HCT116 (cell line): ENCODE measurements around the gene TTC12. TPM values are rescaled to one million over a fixed set of nuclear protein-coding genes. Genes with fewer than 3 reads are reported as not detected.

Experiments used
- ATAC-seq: fragments of 200-7000 bp; cut with Tn5 transposase; 2 replicates; pipeline ENCODE4 v1.9.1; 2020; ENCODE audit warnings: mild to moderate bottlenecking, moderate library complexity
- BruUV-seq: library from RNA; stranded (reverse); fragments of 400-500 nt; replicated peaks from 2 replicates; lab custom pipeline; 2021; lab: Mats Ljungman, UMichigan
- CTCF ChIA-PET: fragments of 300-600 bp; sonication (Branson Sonifier 250); formaldehyde crosslinking; loops from one replicate; lab custom pipeline; 2021; ENCODE audit warnings: antibody characterized with exemption; lab: Charles Lee
- POLR2A ChIA-PET: fragments of 300-600, 350-600 bp; sonication (Branson Sonifier 250); formaldehyde crosslinking; loops from one replicate; lab custom pipeline; 2021; ENCODE audit warnings: antibody characterized with exemption; lab: Charles Lee
- RAD21 ChIA-PET, 2 experiments: fragments of 300-600 bp; sonication (Branson Sonifier 250); formaldehyde crosslinking; loops; one replicate each; lab custom pipeline; 2023; ENCODE audit warnings: low total read pairs in 2 of 2; ENCODE audit not compliant: uncharacterized antibody in 2 of 2, unreplicated experiment in 2 of 2, low non-redundant PET in 1 of 2; lab: Charles Lee
- DNase-seq: peaks from one replicate; pipeline ENCODE4 v3.0.0-alpha.2; 2010; ENCODE audit warnings: low read depth, low spot score
- H2AFZ ChIP-seq: fragments of 200-600 bp; shearing (Covaris generic), sonication (generic); 2 replicates; pipeline ENCODE4 v1.6.1; 2017; ENCODE audit warnings: low read depth, mixed run types, mixed read lengths, antibody characterized with exemption, low read length; ENCODE audit not compliant: poor library complexity, severe bottlenecking
- H3K27ac ChIP-seq: 2 replicates; pipeline ENCODE4 v1.5.1; 2012; ENCODE audit warnings: low read depth, low read length
- H3K27me3 ChIP-seq: fragments of 200-600 bp; sonication (generic); 2 replicates; pipeline ENCODE4 v1.6.1; 2016; ENCODE audit warnings: mixed run types, low read length, mixed read lengths; ENCODE audit not compliant: insufficient read depth
- H3K36me3 ChIP-seq, 2 experiments: fragments of 200-500 bp in 1 of 2; fragments of 200-600 bp in 1 of 2; sonication (Bioruptor generic) in 1 of 2; sonication (generic) in 1 of 2; 2 replicates each; pipeline versions ENCODE4 v1.5.1 to v1.6.1; 2014 to 2016; ENCODE audit warnings: low read length in 2 of 2, inconsistent platforms in 1 of 2, mixed read lengths in 1 of 2, mixed run types in 1 of 2; ENCODE audit not compliant: insufficient read depth in 2 of 2, control insufficient read depth in 1 of 2
- H3K4me1 ChIP-seq, 2 experiments: fragments of 200-600 bp in 1 of 2; sonication (generic) in 1 of 2; 2 replicates each; pipeline versions ENCODE4 v1.5.1 to v1.6.1; 2012 to 2017; ENCODE audit warnings: low read length in 2 of 2, inconsistent platforms in 1 of 2, mild to moderate bottlenecking in 1 of 2, mixed read lengths in 1 of 2, mixed run types in 1 of 2, moderate library complexity in 1 of 2; ENCODE audit not compliant: insufficient read depth in 2 of 2, control insufficient read depth in 1 of 2
- H3K4me2 ChIP-seq: fragments of 200-600 bp; sonication (generic); 2 replicates; pipeline ENCODE4 v1.6.1; 2017; ENCODE audit warnings: mixed run types, low read length, mixed read lengths
- H3K4me3 ChIP-seq, 2 experiments: fragments of 200-600 bp in 1 of 2; sonication (generic) in 1 of 2; replicated peaks in 1 of 2; 2 replicates each; pipeline ENCODE4 v1.5.1; 2011 to 2016; ENCODE audit warnings: low read length in 2 of 2, control low read depth in 1 of 2, low read depth in 1 of 2, mild to moderate bottlenecking in 1 of 2, mixed read lengths in 1 of 2, mixed run types in 1 of 2
- H3K79me2 ChIP-seq: fragments of 200-600 bp; sonication (generic); 2 replicates; pipeline ENCODE4 v1.6.1; 2017; ENCODE audit warnings: mild to moderate bottlenecking, mixed run types, low read length, moderate library complexity, mixed read lengths; ENCODE audit not compliant: insufficient read depth
- H3K9ac ChIP-seq: fragments of 200-600 bp; sonication (generic); 2 replicates; pipeline ENCODE4 v1.6.1; 2016; ENCODE audit warnings: low read length, mixed read lengths
- H3K9me2 ChIP-seq: fragments of 200-600 bp; sonication (generic), shearing (Covaris generic); 2 replicates; pipeline ENCODE4 v1.6.1; 2017; ENCODE audit warnings: mixed run types, mild to moderate bottlenecking, moderate library complexity; ENCODE audit not compliant: insufficient read depth
- H3K9me3 ChIP-seq, 2 experiments: fragments of 200-500 bp in 1 of 2; fragments of 200-600 bp in 1 of 2; sonication (Bioruptor generic) in 1 of 2; sonication (generic) in 1 of 2; 2 replicates each; pipeline ENCODE4 v1.6.1; 2014 to 2017; ENCODE audit warnings: low read length in 2 of 2, mixed read lengths in 2 of 2, inconsistent platforms in 1 of 2, low read depth in 1 of 2, mild to moderate bottlenecking in 1 of 2, mixed run types in 1 of 2, moderate library complexity in 1 of 2; ENCODE audit not compliant: control insufficient read depth in 1 of 2, insufficient read depth in 1 of 2
- H4K20me1 ChIP-seq: fragments of 200-600 bp; sonication (generic), shearing (Covaris generic); 2 replicates; pipeline ENCODE4 v1.6.1; 2017; ENCODE audit warnings: mixed run types, mild to moderate bottlenecking, moderate library complexity; ENCODE audit not compliant: insufficient read depth
- CBX3 ChIP-seq: IDR thresholded peaks from 2 replicates; pipeline ENCODE4 v1.6.1; 2012; ENCODE audit warnings: low read depth
- CTCF ChIP-seq, 3 experiments: fragments of 200-600 bp in 1 of 3; sonication (generic) in 1 of 3; IDR thresholded peaks in 2 of 3; conservative IDR thresholded peaks in 1 of 3; 2 replicates each; pipeline ENCODE4 v1.5.1; 2012 to 2017; ENCODE audit warnings: low read depth in 2 of 3, low read length in 2 of 3, antibody characterized with exemption in 1 of 3, borderline replicate concordance in 1 of 3, control low read depth in 1 of 3, mild to moderate bottlenecking in 1 of 3, mixed read lengths in 1 of 3, mixed run types in 1 of 3, moderate library complexity in 1 of 3; ENCODE audit not compliant: insufficient read depth in 1 of 3
- EGR1 ChIP-seq: IDR thresholded peaks from 2 replicates; pipeline ENCODE4 v1.6.1; 2012; ENCODE audit warnings: low read depth
- ELF1 ChIP-seq: IDR thresholded peaks from 2 replicates; pipeline ENCODE4 v1.6.1; 2012; ENCODE audit warnings: low read depth, borderline replicate concordance
- EZH2 ChIP-seq: fragments of 200-600 bp; sonication (generic); IDR thresholded peaks from 2 replicates; pipeline ENCODE4 v1.6.1; 2017; ENCODE audit warnings: antibody characterized with exemption, mixed run types
- EZH2phosphoT487 ChIP-seq: fragments of 200-600 bp; IDR thresholded peaks from 2 replicates; pipeline ENCODE4 v1.6.1; 2018; ENCODE audit warnings: antibody characterized with exemption, borderline replicate concordance
- JUND ChIP-seq: IDR thresholded peaks from 2 replicates; pipeline ENCODE4 v1.6.1; 2012
- POLR2AphosphoS5 ChIP-seq: IDR thresholded peaks from 2 replicates; pipeline ENCODE4 v1.6.1; 2011; ENCODE audit warnings: mild to moderate bottlenecking, low read depth, low read length, moderate library complexity
- SIN3A ChIP-seq: IDR thresholded peaks from 2 replicates; pipeline ENCODE4 v1.6.1; 2012; ENCODE audit warnings: low read depth
- SRF ChIP-seq: IDR thresholded peaks from 2 replicates; pipeline ENCODE4 v1.6.1; 2012; ENCODE audit warnings: low read depth
- TCF7L2 ChIP-seq: IDR thresholded peaks from 2 replicates; pipeline ENCODE4 v1.7.0; 2011; ENCODE audit warnings: borderline replicate concordance, inconsistent platforms; ENCODE audit not compliant: insufficient read depth, insufficient read length; ENCODE audit errors: extremely low read depth
- YY1 ChIP-seq: IDR thresholded peaks from 2 replicates; pipeline ENCODE4 v1.6.1; 2011; ENCODE audit warnings: low read length, low read depth, moderate library complexity, mild to moderate bottlenecking; ENCODE audit not compliant: insufficient replicate concordance; ENCODE audit errors: extremely low read depth
- ZBTB33 ChIP-seq: IDR thresholded peaks from 2 replicates; pipeline ENCODE4 v1.6.1; 2011; ENCODE audit warnings: mild to moderate bottlenecking, low read length, moderate library complexity; ENCODE audit not compliant: insufficient replicate concordance; ENCODE audit errors: extremely low read depth
- ZFX ChIP-seq: fragments of 450-650 bp; IDR thresholded peaks from 2 replicates; pipeline ENCODE4 v1.6.1; 2017
- ZNF274 ChIP-seq: fragments of 200-500 bp; sonication (Bioruptor generic); IDR thresholded peaks from 2 replicates; pipeline ENCODE4 v1.6.1; 2014; ENCODE audit warnings: mild to moderate bottlenecking, low read depth, low read length, inconsistent platforms
- intact Hi-C: fragments of 100-400 bp; cut with micrococcal nuclease; formaldehyde crosslinking; loops from 2 replicates; pipeline ENCODE4 v1.10.0; 2022
- total RNA-seq: library from RNA; stranded (reverse); gene quantifications from one replicate; pipeline ENCODE4 v1.2.1, GENCODE V29; 2021; ENCODE audit not compliant: unreplicated experiment

The TTC12 gene
- total RNA-seq, 1 experiment from 2014 or later: 12.6 TPM

- Histone ChIP-seq H3K79me2 (no peaks in the 10 kb centered on the region), H3K4me2 (no peak overlapping the region), H3K27ac (no peak overlapping the region), H3K4me3 (no peak overlapping the region), H4K20me1 (no peaks in the 10 kb centered on the region), H3K36me3 (peaks cover 0 to 4% of the 10 kb centered on the region in 2 experiments; a peak in 1 of 4 replicates), H3K4me1 (no peaks in the 10 kb centered on the region), H3K27me3 (no peaks in the 10 kb centered on the region), H3K9me2 (no peaks in the 10 kb centered on the region), H3K9me3 (no peaks in the 10 kb centered on the region), H3K9ac (no peak overlapping the region), H2AFZ (no peak overlapping the region)
- BruUV-seq: no TSS peak
- no peak for ATAC-seq
- POLR2A ChIA-PET: no interaction called here
- no peak for TF ChIP-seq EZH2phosphoT487
- no peak for TF ChIP-seq EGR1
- TF ChIP-seq ZBTB33: no peak
- TF ChIP-seq SIN3A: no peak
- no peak for TF ChIP-seq ELF1
- TF ChIP-seq TCF7L2: no peak
- TF ChIP-seq CBX3: no peak
- no peak for TF ChIP-seq SRF
- TF ChIP-seq JUND: no peak
- TF ChIP-seq CTCF (IDR thresholded peaks at IDR 0.05 in 2 of 3, conservative IDR thresholded peaks at IDR 0.05 in 1 of 3; ENCODE audit: borderline replicate concordance in 1 of 3, insufficient read depth in 1 of 3, low read depth in 2 of 3, low read length in 2 of 3): no peak
- no peak for TF ChIP-seq ZFX
- no peak for TF ChIP-seq ZNF274
- no peak for TF ChIP-seq POLR2AphosphoS5
- no peak for TF ChIP-seq EZH2
- no peak for TF ChIP-seq YY1
- RAD21 ChIA-PET: no interaction called here
- CTCF ChIA-PET: no interaction called here
- intact Hi-C loops: no loop called here
- no peak for DNase-seq
These were observed 25.7 kb downstream of the TTC12 start for GRCh38 chr11:113339929-113340589.
